Epithelial cell of esophagus (primary cell): ENCODE results near the gene MIEF2.

Experiments used
- DNase-seq: peaks from one replicate; pipeline ENCODE4 v3.0.0; 2010; ENCODE audit warnings: low read depth
- H3K4me3 ChIP-seq: 2 replicates; pipeline ENCODE4 v1.5.1; 2011; ENCODE audit warnings: mild to moderate bottlenecking, low read length, control low read depth
- CTCF ChIP-seq: IDR thresholded peaks from 2 replicates; pipeline ENCODE4 v1.5.1; 2011; ENCODE audit warnings: low read depth, mild to moderate bottlenecking, low read length, control low read depth, inconsistent platforms; ENCODE audit not compliant: insufficient read depth; ENCODE audit errors: missing control alignments

Gene MIEF2

GRCh38 chr17:18254888-18255649, 5.4 kb upstream of the MIEF2 start:
- no peak for TF ChIP-seq CTCF
- no peak for DNase-seq
- no peak overlapping the region for H3K4me3 ChIP-seq

- DNase-seq = no peak
- no peak overlapping the region for H3K4me3 ChIP-seq
- TF ChIP-seq CTCF = no peak
These were observed 4.1 kb upstream of the MIEF2 start for GRCh38 chr17:18256351-18256750.

DNA sequence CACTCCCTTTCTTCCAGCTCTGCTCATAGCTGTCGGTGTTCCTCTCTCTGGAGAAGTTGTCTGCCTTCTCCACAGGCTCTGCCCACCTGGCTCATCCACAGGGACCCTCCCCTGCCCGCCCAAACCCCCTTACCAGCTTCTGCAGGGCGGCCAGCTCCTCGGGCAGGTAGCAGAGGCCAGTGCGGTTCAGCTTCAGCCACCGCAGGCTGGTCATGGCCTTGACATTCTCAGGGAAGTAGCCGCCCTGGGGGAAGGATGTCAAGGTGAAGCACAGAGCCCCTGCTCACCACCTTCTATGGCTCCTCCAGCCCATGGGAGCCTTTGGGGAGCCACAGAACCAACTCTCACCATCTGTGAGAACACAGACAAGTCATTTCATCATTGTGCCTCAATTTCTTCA, 3.7 kb upstream of the MIEF2 start:
- TF ChIP-seq CTCF = no peak
- no peak for DNase-seq
- H3K4me3 ChIP-seq = peak overlapping the region; percentile 76

DNA sequence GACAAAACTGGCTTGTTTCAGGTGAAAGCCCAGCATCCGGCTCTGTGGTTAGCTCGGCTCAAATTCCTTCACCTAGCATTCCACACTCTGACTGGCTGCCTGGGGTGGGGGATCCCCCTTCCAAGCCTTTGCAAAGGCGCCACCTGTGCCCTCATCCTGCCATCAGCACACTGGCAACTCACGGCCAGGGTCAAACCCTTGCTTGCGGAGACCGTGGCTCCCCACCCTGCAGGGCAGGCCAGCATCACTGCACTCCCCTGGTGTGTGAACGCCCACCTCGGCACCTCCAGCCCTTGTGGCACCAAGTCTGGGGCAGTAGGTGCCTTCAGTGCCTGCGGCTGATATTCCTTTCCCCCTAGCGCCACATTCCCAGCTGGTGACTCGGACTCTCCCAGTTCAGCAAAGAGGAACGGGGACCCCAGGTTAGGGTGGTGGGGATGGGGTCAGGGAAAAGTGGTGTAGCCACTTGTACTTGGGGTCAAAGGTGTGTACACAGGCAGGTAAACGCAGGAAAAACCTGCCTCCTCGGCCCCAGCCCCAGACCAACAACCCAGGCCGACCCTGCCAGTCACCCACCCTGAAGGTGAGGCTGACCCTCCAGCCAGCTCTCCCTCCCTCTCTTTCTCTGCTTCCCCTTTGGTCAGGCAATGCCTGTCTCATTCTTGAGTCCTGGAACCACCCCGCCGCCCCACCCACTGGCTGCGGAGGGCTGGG, 3.0 kb upstream of the MIEF2 start:
- H3K4me3 ChIP-seq = peak overlapping the region; percentile 76
- TF ChIP-seq CTCF = no peak
- peak; percentile 75 for DNase-seq

GRCh38 chr17:18257982-18258355, 2.5 kb upstream of the MIEF2 start:
- peak; percentile 62 for DNase-seq

GRCh38 chr17:18258356-18259038, 2.0 kb upstream of the MIEF2 start, which contains the start of gene FLII:
TSS of gene FLII (minus strand) at chr17:18258738. CDS start at chr17:18258690, 48 bp downstream.
- DNase-seq = peak; percentile 38
- H3K4me3 ChIP-seq = peak within 1 kb of the TSS; percentile 76
- TF ChIP-seq CTCF = no peak

More at GRCh38 chr17:18257982-18258355, 2.5 kb upstream of the MIEF2 start:
- peak overlapping the region; percentile 76 for H3K4me3 ChIP-seq
- TF ChIP-seq CTCF = peak; percentile 6
